GM18505 (cell line): Measurements from ENCODE around the gene GALC.
A peak's percentile ranks its signal among the peaks of the same experiment; 100 is the strongest.

Experiments
- ATAC-seq: cut with Tn5 transposase; IDR thresholded peaks from one replicate; pipeline ENCODE4 v1.9.1; 2021; ENCODE audit not compliant: unreplicated experiment
- POLR2A ChIP-seq: IDR thresholded peaks from 4 replicates; pipeline ENCODE4 v1.6.1; 2011; ENCODE audit warnings: borderline replicate concordance; ENCODE audit not compliant: insufficient read depth, insufficient read length; ENCODE audit errors: extremely low read depth

Gene GALC

DNA sequence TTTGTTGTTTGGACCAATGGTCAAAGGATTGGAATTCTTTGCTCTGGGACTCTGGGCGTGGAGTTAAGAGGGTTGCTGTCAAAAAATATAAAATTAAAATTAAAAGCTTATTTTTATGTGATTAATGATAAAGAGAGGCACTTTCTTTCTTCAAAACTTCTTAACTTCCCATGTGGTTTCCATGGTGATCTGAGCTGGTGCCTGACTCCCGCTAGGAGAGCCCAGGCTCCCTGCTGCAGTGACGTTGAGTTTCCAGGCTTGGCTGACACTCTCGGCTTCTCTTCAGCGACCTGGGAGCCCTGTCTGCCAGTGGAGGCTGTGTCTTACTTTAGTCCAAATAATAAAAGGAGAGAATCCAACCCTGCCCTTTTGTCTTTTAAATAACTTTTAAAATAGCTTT lies 84.4 kb downstream of the GALC start:
- no peak for ATAC-seq

DNA sequence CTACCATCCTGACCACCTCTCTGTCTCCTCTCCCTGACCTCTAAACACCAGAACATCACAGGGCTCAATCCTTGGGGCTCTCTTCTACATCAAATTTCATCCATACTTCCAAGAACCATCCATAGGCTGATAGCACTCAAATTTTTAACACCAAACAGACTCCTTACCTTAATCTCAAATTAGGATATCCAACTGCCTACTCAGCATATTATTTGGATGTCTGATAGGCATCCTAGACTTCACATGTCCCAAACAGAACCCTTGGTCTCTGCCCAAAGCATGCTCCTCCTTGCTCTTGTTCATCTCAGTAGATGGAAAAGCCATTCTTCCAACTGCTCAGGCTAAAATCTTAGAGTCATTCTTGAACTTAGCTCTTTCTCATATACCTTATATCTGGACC lies 91.3 kb downstream of the GALC start:
- TF ChIP-seq POLR2A: no peak
- ATAC-seq: no peak

More for the DNA sequence above, 84.4 kb downstream of the GALC start:
- TF ChIP-seq POLR2A: no peak

DNA sequence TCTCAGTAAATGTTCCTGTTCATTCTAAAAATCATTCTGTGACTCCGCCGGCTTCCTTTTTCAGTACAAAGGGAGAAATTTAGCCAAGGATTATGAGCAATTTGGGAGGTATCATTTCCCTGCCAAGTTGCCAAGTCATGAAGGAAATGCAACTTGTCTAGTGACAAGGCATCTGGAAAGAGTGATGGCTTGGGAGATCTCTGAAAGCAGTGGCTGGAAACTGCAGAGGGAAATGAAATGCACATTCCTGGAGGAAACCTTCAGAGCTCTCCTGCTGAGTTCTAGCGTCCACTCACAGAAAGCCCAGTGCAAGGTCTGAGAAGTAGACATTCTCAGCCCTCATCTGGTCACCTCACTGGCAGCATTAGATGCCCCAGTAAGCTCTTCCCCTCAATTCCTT lies 91.7 kb downstream of the GALC start:
- TF ChIP-seq POLR2A: no peak
- no peak for ATAC-seq

DNA sequence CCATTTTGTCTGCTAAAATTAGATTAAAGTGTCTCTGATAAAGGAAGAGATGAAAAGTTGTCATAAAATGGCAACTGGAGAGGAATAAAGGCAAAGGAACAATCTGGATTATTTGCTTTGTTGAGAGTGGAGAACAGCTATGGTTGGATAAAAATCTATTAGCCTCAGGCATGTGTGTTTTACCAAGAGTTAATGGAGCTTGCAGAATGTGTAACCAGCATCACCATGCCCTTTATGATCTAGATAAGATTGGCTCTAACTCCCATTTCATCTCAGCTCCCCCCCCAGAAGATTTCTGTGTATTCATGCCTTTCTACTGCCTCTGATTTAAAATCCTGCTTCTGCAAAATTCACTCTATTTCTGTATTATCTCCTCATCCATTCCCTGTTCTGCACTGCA lies 93.8 kb downstream of the GALC start:
- no peak for ATAC-seq
- no peak for TF ChIP-seq POLR2A

GRCh38 chr14:87898301-87898700 lies 94.7 kb downstream of the GALC start:
- ATAC-seq: no peak
- TF ChIP-seq POLR2A: no peak

DNA sequence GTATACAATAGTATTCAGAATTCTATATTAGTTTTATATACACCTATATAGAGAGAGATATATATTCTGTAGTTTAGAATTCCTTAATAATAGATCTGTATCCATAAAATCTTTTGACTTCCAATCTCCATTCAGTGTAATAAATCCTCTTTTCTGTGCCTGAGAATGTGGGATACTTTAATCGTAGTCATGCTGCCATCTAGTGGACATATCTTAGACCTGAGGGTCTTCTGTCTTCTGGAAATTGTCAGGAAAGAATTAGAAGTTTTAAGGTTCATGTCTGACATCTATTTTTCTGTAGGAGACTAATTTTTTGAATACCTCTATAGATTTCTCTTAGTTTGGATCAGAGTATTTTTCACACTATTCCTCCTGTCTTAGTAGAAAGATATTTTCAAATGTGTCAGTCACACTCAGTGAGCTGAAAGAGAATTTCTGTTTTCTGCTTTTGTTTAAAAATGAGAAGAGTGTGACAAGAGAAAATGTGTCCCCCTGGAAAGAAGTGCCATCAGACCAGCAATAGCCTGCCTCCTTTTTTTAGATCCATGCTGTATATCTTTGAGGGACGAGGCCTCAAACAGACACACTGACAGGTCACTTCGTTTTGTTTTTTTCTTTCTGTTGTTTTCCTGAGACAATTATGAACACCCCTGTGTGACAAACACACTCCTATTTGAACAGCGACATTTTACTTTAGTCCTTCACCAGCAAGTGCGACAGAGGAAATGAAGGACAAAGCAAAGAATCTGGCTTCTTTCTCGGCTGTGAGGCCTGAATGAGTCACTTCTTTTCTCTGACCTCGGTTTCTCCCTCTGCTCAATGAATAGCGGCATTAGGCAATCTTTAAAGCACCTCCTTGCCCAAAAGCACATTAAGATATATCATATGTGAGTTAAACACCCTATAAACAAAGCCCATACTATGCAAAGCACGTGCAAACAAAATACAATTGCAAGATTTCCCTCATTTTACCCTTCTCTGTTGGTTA lies 96.3 kb downstream of the GALC start:
- no peak for ATAC-seq
- TF ChIP-seq POLR2A: no peak

- no peak for ATAC-seq
- TF ChIP-seq POLR2A: no peak
These were observed 98.1 kb downstream of the GALC start for GRCh38 chr14:87894920-87895319.

- ATAC-seq: no peak
- no peak for TF ChIP-seq POLR2A
These were observed 100.2 kb downstream of the GALC start for GRCh38 chr14:87892763-87893162.

- peak; percentile 67 for ATAC-seq
- TF ChIP-seq POLR2A: no peak
These were observed 104.6 kb downstream of the GALC start for GRCh38 chr14:87888136-87888999.

DNA sequence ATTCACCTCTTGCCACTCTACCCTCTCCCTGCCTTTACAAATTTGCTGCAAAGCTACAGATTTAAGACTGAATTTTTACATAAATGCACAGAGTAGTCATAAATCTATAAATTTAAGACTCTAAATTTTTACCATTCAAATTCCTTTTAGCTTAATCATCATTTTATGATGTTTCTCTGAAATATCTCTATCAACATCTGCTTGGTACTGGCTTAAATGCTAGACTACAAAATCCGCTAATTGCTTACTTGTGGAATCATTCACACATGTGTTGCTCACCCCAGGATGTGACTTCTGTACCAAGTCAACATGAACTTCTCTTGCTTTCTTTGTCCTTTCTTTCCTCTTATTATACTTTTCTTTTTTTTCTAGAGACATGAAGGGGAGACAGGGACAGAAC lies 109.2 kb downstream of the GALC start:
- no peak for ATAC-seq
- TF ChIP-seq POLR2A: no peak
